K562 (cell line): Measurements from ENCODE around the gene EPN3. TPM values are rescaled to one million over a fixed set of nuclear protein-coding genes. Genes with fewer than 3 reads are reported as not detected.

Source experiments
- ATAC-seq: fragments of 200-7000 bp; cut with Tn5 transposase; 3 replicates; pipeline ENCODE4 v1.9.1; 2020; ENCODE audit warnings: moderate library complexity
- BruUV-seq: library from RNA; stranded (reverse); fragments of 400-500 nt; replicated peaks from 2 replicates; lab custom pipeline; 2021; lab: Mats Ljungman, UMichigan
- CTCF ChIA-PET: fragments of 300-600 bp; formaldehyde crosslinking; extraction: SDS; loops from one replicate; lab custom pipeline; 2021; ENCODE audit warnings: low intra/inter-chr PET ratio; lab: Yijun Ruan, JAX
- POLR2A ChIA-PET: fragments of 300-600, 350-650 bp; sonication (Branson Sonifier 250); formaldehyde crosslinking; extraction: SDS; loops from one replicate; lab custom pipeline; 2021; ENCODE audit warnings: antibody characterized with exemption, inconsistent platforms; lab: Yijun Ruan, JAX
- DNase-seq, 4 experiments: peaks; one replicate each; pipeline versions ENCODE4 v3.0.0 to v3.0.0-alpha.2; 2011 to 2018; ENCODE audit warnings: low spot score in 3 of 4, mixed read lengths in 3 of 4; ENCODE audit errors: extremely low read depth in 1 of 4
- FAIRE-seq: peaks from 2 replicates; lab custom pipeline; 2011; peaks lifted over from hg19 to GRCh38; lab: Jason Lieb, UNC
- H2AFZ ChIP-seq: 2 replicates; pipeline ENCODE4 v1.6.0; 2011; ENCODE audit warnings: low read depth, low read length, control low read depth, inconsistent platforms
- H3K27ac ChIP-seq: fragments of 200-600 bp; 3 replicates; pipeline ENCODE4 v1.8.0; 2011; ENCODE audit warnings: low read depth, mild to moderate bottlenecking, control low read depth, inconsistent platforms, low read length, moderate library complexity, mixed read lengths; ENCODE audit errors: extremely low read depth
- H3K27me3 ChIP-seq, 2 experiments: fragments of 300-600 bp in 1 of 2; 2 replicates in 1 of 2; 3 replicates in 1 of 2; pipeline versions ENCODE4 v1.6.0 to v1.8.0; 2011; ENCODE audit warnings: inconsistent platforms in 2 of 2, low read length in 2 of 2, mild to moderate bottlenecking in 1 of 2, mixed read lengths in 1 of 2, moderate library complexity in 1 of 2; ENCODE audit not compliant: control insufficient read depth in 2 of 2, insufficient read depth in 2 of 2
- H3K36me3 ChIP-seq: fragments of 300-600 bp; 3 replicates; pipeline ENCODE4 v1.8.0; 2011; ENCODE audit warnings: mild to moderate bottlenecking, low read length, inconsistent platforms; ENCODE audit not compliant: control insufficient read depth, insufficient read depth
- H3K4me1 ChIP-seq, 2 experiments: fragments of 200-600 bp in 1 of 2; replicated peaks in 1 of 2; 2 replicates in 1 of 2; 3 replicates in 1 of 2; pipeline versions ENCODE4 v1.5.1 to v1.8.0; 2011; ENCODE audit warnings: inconsistent platforms in 2 of 2, low read length in 2 of 2, mild to moderate bottlenecking in 1 of 2, mixed read lengths in 1 of 2, moderate library complexity in 1 of 2; ENCODE audit not compliant: control insufficient read depth in 2 of 2, insufficient read depth in 2 of 2
- H3K4me2 ChIP-seq: 2 replicates; pipeline ENCODE4 v1.6.1; 2011; ENCODE audit warnings: low read length, control low read depth, inconsistent platforms, mixed read lengths; ENCODE audit not compliant: insufficient read depth
- H3K4me3 ChIP-seq: fragments of 200-600 bp; sonication (generic), shearing (Covaris generic); 2 replicates; pipeline ENCODE4 v1.5.1; 2016; ENCODE audit warnings: control low read depth, inconsistent platforms
- H3K79me2 ChIP-seq: fragments of 200-600 bp; 3 replicates; pipeline ENCODE4 v1.8.0; 2011; ENCODE audit warnings: low read length, inconsistent platforms; ENCODE audit not compliant: control insufficient read depth, insufficient read depth
- H3K9ac ChIP-seq, 2 experiments: 2 replicates each; pipeline versions ENCODE4 v1.6.0 to v1.6.1; 2011; ENCODE audit warnings: low read depth in 2 of 2, low read length in 2 of 2, control low read depth in 1 of 2, inconsistent platforms in 1 of 2, mild to moderate bottlenecking in 1 of 2, mixed read lengths in 1 of 2; ENCODE audit not compliant: insufficient read depth in 1 of 2
- H3K9me1 ChIP-seq: one replicate; pipeline ENCODE4 v1.6.0; 2011; ENCODE audit warnings: inconsistent platforms, mild to moderate bottlenecking, low read length, moderate library complexity; ENCODE audit not compliant: control insufficient read depth, insufficient read depth
- H3K9me3 ChIP-seq: replicated peaks from 2 replicates; pipeline ENCODE4 v1.5.1; 2011; ENCODE audit warnings: low read depth, low read length, inconsistent platforms; ENCODE audit not compliant: control insufficient read depth, insufficient read depth
- H4K20me1 ChIP-seq: replicated peaks from 2 replicates; pipeline ENCODE4 v1.6.1; 2011; ENCODE audit warnings: low read length, inconsistent platforms, mixed read lengths; ENCODE audit not compliant: control insufficient read depth, insufficient read depth
- ELF4 ChIP-seq: fragments of 450-650 bp; formaldehyde crosslinking; IDR thresholded peaks from 2 replicates; pipeline ENCODE4 v1.4.0; 2022; ENCODE audit warnings: missing genetic modification characterization
- MAFF ChIP-seq: IDR thresholded peaks from 2 replicates; pipeline ENCODE4 v1.6.1; 2012; ENCODE audit warnings: low read length, improper control_type of control experiment
- RBM25 ChIP-seq: fragments of 200-400 bp; formaldehyde crosslinking; IDR thresholded peaks from 2 replicates; pipeline ENCODE4 v1.6.1; 2018; ENCODE audit warnings: low read length, low read depth, moderate library complexity; ENCODE audit not compliant: severe bottlenecking
- TSHZ1 ChIP-seq: fragments of 250-450 bp; sonication (Bioruptor Pico); IDR thresholded peaks from 2 replicates; pipeline ENCODE4 v1.4.0; 2020; ENCODE audit warnings: mild to moderate bottlenecking, moderate library complexity
- ZFP36 ChIP-seq: fragments of 150-350 bp; IDR thresholded peaks from 2 replicates; pipeline ENCODE4 v1.6.1; 2018; ENCODE audit warnings: low read length, low read depth; ENCODE audit not compliant: partially characterized antibody
- WGBS: fragments of 100-300 bp; shearing (Covaris generic); methylation state at CpG from one replicate; pipeline ENCODE4 v1.1.6; 2016; ENCODE audit warnings: low coverage, mixed read lengths; ENCODE audit not compliant: insufficient coverage; ENCODE audit errors: missing lambda C conversion rate; 5-methylcytosine and 5-hydroxymethylcytosine counted together
- in situ Hi-C: fragments of 300-500 bp; cut with MboI; formaldehyde crosslinking; loops from 4 replicates; pipeline ENCODE4 v1.15.0; 2018; ENCODE audit warnings: inconsistent platforms, mixed read lengths
- intact Hi-C: fragments of 100-400 bp; cut with micrococcal nuclease; formaldehyde crosslinking; loops from 2 replicates; pipeline ENCODE4 v1.14.2; 2022
- polyA plus RNA-seq, 8 experiments: library from polyadenylated mRNA; depleted of rRNA in 4 of 8; stranded (reverse) in 5 of 8; unstranded in 3 of 8; fragments of >200 nt; fragmentation: Nextera tagmentation in 2 of 8; fragmentation: Illumina TruSeq in 1 of 8; extraction: Ambion mirVana in 2 of 8; extraction: Trizol in 1 of 8; gene quantifications; 2 replicates each; pipeline versions ENCODE4 v1.2.1 to v1.2.3, GENCODE V29; 2011 to 2014; ENCODE audit warnings: inconsistent platforms in 1 of 8, missing spikeins in 1 of 8
- total RNA-seq, 7 experiments: library from RNA; depleted of rRNA in 6 of 7; stranded (reverse); fragments of >200 nt in 6 of 7; fragmentation: Illumina TruSeq in 2 of 7; extraction: Trizol in 2 of 7; gene quantifications; 2 replicates each; pipeline versions ENCODE4 v1.2.1 to v1.2.3, GENCODE V29; 2011 to 2021; ENCODE audit warnings: low replicate concordance in 1 of 7

Gene EPN3
- total and polyA plus RNA-seq, 9 of the 15 experiments (the other 6 are each of a cell fraction or from before 2014, with no cell fraction given), result 0.16 TPM; not detected in 8

- TF ChIP-seq TSHZ1, result no peak
- no peak for TF ChIP-seq MAFF
Observed at GRCh38 chr17:50549256-50549941, 16.9 kb downstream of the EPN3 start (continued).

GRCh38 chr17:50549969-50550368 is 17.4 kb downstream of the EPN3 start:
- H3K79me2 ChIP-seq, result no peaks in the 10 kb centered on the region
- peaks cover 9 to 43% of the 10 kb centered on the region in 2 experiments; a peak in 4 of 5 replicates for H3K4me1 ChIP-seq
- CTCF ChIA-PET, result interaction anchor here (0.8 to 1.7 kb wide), 3 partner anchors 67 to 145 kb away, joined by 3 to 6 read pairs (median 4); no protein-coding TSS in a partner anchor
- H3K4me2 ChIP-seq, result no peak overlapping the region
- DNase-seq (no peak), ATAC-seq (no peak), FAIRE-seq (no peak)
- no peaks in the 10 kb centered on the region; the same call in 1 of the 2 replicates for H4K20me1 ChIP-seq
- intact Hi-C loops (loop anchor here (1.0 to 5.0 kb wide), 3 partner anchors 77 to 392 kb away; no protein-coding TSS in a partner anchor), in situ Hi-C loops (loop anchor here (5.0 to 10.0 kb wide), 4 partner anchors 77 to 405 kb away; no protein-coding TSS in a partner anchor)
- no peak overlapping the region for H2AFZ ChIP-seq
- H3K27ac ChIP-seq, result no peak overlapping the region
- H3K36me3 ChIP-seq, result no peaks in the 10 kb centered on the region
- 0 out of 4 replicates have a peak overlapping the region, but pooled peaks of 1 of the 2 experiments have one; percentile 37 for H3K9ac ChIP-seq
- H3K9me3 ChIP-seq, result no peaks in the 10 kb centered on the region
- 85% methylated on average over 6 of the region's 11 CpGs for WGBS
- POLR2A ChIA-PET, result interaction anchor here (0.6 to 0.8 kb wide), 3 partner anchors 76 to 749 kb away, joined by 3 to 4 read pairs (median 3); no protein-coding TSS in a partner anchor
- no peak overlapping the region for H3K4me3 ChIP-seq
- TF ChIP-seq ELF4, result no peak
- no peak for TF ChIP-seq RBM25
- no peak for TF ChIP-seq ZFP36
- no peaks in the 10 kb centered on the region for H3K9me1 ChIP-seq
- no TSS peak for BruUV-seq
- peaks cover 3 to 25% of the 10 kb centered on the region in 2 experiments; a peak in 2 of 5 replicates for H3K27me3 ChIP-seq
